SK-N-SH (cell line): ENCODE results near the gene TBXAS1. TPM values are rescaled to one million over a fixed set of nuclear protein-coding genes. Genes with fewer than 3 reads are reported as not detected.

Source experiments
- CTCF ChIA-PET: fragments of 300-600, 350-600 bp; formaldehyde crosslinking; extraction: SDS; loops from one replicate; lab custom pipeline; 2021; lab: Yijun Ruan, JAX
- POLR2A ChIA-PET: fragments of 350-600 bp; sonication (Branson Sonifier 250); formaldehyde crosslinking; extraction: SDS; loops from one replicate; lab custom pipeline; 2020; ENCODE audit warnings: antibody characterized with exemption, inconsistent platforms; lab: Yijun Ruan, JAX
- DNase-seq: peaks from one replicate; pipeline ENCODE4 v3.0.0; 2012
- H2AFZ ChIP-seq: fragments of 200-600 bp; sonication (generic); 2 replicates; pipeline ENCODE4 v1.8.1; 2016; ENCODE audit warnings: antibody characterized with exemption, mild to moderate bottlenecking, low read depth
- H3F3A ChIP-seq: fragments of 200-600 bp; sonication (generic); replicated peaks from 2 replicates; pipeline ENCODE3; 2016; ENCODE audit warnings: antibody characterized with exemption, mild to moderate bottlenecking; ENCODE audit not compliant: insufficient read depth
- H3K27ac ChIP-seq, 2 experiments: fragments of 200-500 bp in 1 of 2; fragments of 200-600 bp in 1 of 2; sonication (Bioruptor generic) in 1 of 2; sonication (generic), shearing (Covaris generic) in 1 of 2; 2 replicates each; pipeline versions ENCODE4 v1.5.1 to v1.6.1; 2014 to 2016; ENCODE audit warnings: low read depth in 2 of 2, inconsistent platforms in 1 of 2, low read length in 1 of 2, mild to moderate bottlenecking in 1 of 2, mixed read lengths in 1 of 2
- H3K27me3 ChIP-seq: fragments of 200-600 bp; sonication (generic), shearing (Covaris generic); 2 replicates; pipeline ENCODE4 v1.6.1; 2016; ENCODE audit warnings: mixed run types; ENCODE audit not compliant: insufficient read depth
- H3K36me3 ChIP-seq, 2 experiments: fragments of 200-500 bp in 1 of 2; fragments of 200-600 bp in 1 of 2; sonication (Bioruptor generic) in 1 of 2; sonication (generic) in 1 of 2; replicated peaks in 1 of 2; 2 replicates each; pipeline versions ENCODE3 to v1.5.1; 2014 to 2016; ENCODE audit warnings: low read length in 1 of 2, mild to moderate bottlenecking in 1 of 2; ENCODE audit not compliant: insufficient read depth in 2 of 2, control insufficient read depth in 1 of 2
- H3K4me1 ChIP-seq, 2 experiments: fragments of 200-500 bp in 1 of 2; fragments of 200-600 bp in 1 of 2; sonication (Bioruptor generic) in 1 of 2; sonication (generic), shearing (Covaris generic) in 1 of 2; 2 replicates each; pipeline versions ENCODE4 v1.5.1 to v1.6.1; 2014 to 2016; ENCODE audit warnings: low read depth in 1 of 2, low read length in 1 of 2, mixed run types in 1 of 2; ENCODE audit not compliant: insufficient read depth in 2 of 2, control insufficient read depth in 1 of 2
- H3K4me2 ChIP-seq: fragments of 200-600 bp; sonication (generic), shearing (Covaris generic); 2 replicates; pipeline ENCODE4 v1.6.1; 2017; ENCODE audit warnings: mixed run types
- H3K4me3 ChIP-seq, 2 experiments: fragments of 200-500 bp in 1 of 2; fragments of 200-600 bp in 1 of 2; sonication (Bioruptor generic) in 1 of 2; sonication (generic), shearing (Covaris generic) in 1 of 2; 2 replicates each; pipeline versions ENCODE4 v1.5.1 to v1.8.1; 2014 to 2016; ENCODE audit warnings: low read depth in 2 of 2, inconsistent platforms in 1 of 2, low read length in 1 of 2, mild to moderate bottlenecking in 1 of 2, mixed read lengths in 1 of 2, moderate library complexity in 1 of 2
- H3K79me2 ChIP-seq: fragments of 200-600 bp; sonication (generic); 2 replicates; pipeline ENCODE4 v1.8.1; 2017; ENCODE audit warnings: mild to moderate bottlenecking; ENCODE audit not compliant: insufficient read depth
- H3K9ac ChIP-seq: fragments of 200-600 bp; sonication (generic); 2 replicates; pipeline ENCODE4 v1.6.1; 2017; ENCODE audit warnings: mixed run types
- H3K9me2 ChIP-seq: fragments of 200-600 bp; sonication (generic); 2 replicates; pipeline ENCODE4 v1.6.1; 2017; ENCODE audit warnings: mixed run types
- H3K9me3 ChIP-seq: fragments of 200-600 bp; sonication (generic); 2 replicates; pipeline ENCODE4 v1.6.1; 2017; ENCODE audit warnings: mixed run types, mild to moderate bottlenecking, moderate library complexity
- H4K20me1 ChIP-seq: fragments of 200-600 bp; sonication (generic); 2 replicates; pipeline ENCODE4 v1.6.1; 2017; ENCODE audit warnings: mild to moderate bottlenecking, mixed run types; ENCODE audit not compliant: insufficient read depth
- CHD2 ChIP-seq: fragments of 150-350 bp; IDR thresholded peaks from 2 replicates; pipeline ENCODE4 v1.6.1; 2018; ENCODE audit warnings: low read length; ENCODE audit not compliant: partially characterized antibody
- CTCF ChIP-seq: fragments of 200-600 bp; sonication (generic); IDR thresholded peaks from 2 replicates; pipeline ENCODE4 v1.6.1; 2017; ENCODE audit warnings: antibody characterized with exemption, mild to moderate bottlenecking, moderate library complexity
- EP300 ChIP-seq, 2 experiments: IDR thresholded peaks; 2 replicates each; pipeline versions ENCODE4 v1.4.0 to v1.6.1; 2012; ENCODE audit warnings: borderline replicate concordance in 1 of 2, low read depth in 1 of 2, low read length in 1 of 2
- FOSL2 ChIP-seq: IDR thresholded peaks from 2 replicates; pipeline ENCODE4 v1.4.0; 2012; ENCODE audit warnings: low read depth, mild to moderate bottlenecking, moderate library complexity, borderline replicate concordance
- FOXJ3 ChIP-seq: sonication (generic); formaldehyde crosslinking; IDR thresholded peaks from 2 replicates; pipeline ENCODE4 v1.5.1; 2020; ENCODE audit warnings: mild to moderate bottlenecking, missing genetic modification reagents
- GATA2 ChIP-seq: sonication (generic); formaldehyde crosslinking; IDR thresholded peaks from 2 replicates; pipeline ENCODE4 v1.5.0; 2020; ENCODE audit warnings: mild to moderate bottlenecking, missing genetic modification reagents
- NFIC ChIP-seq: IDR thresholded peaks from 2 replicates; pipeline ENCODE4 v1.4.0; 2012; ENCODE audit warnings: borderline replicate concordance
- SIN3A ChIP-seq: IDR thresholded peaks from 2 replicates; pipeline ENCODE4 v1.6.1; 2012; ENCODE audit warnings: low read depth, mild to moderate bottlenecking, low read length, moderate library complexity, borderline replicate concordance
- TCF12 ChIP-seq: IDR thresholded peaks from 2 replicates; pipeline ENCODE4 v1.4.0; 2012
- YY1 ChIP-seq: IDR thresholded peaks from 2 replicates; pipeline ENCODE4 v1.4.0; 2012; ENCODE audit warnings: low read depth, mild to moderate bottlenecking
- ZBTB33 ChIP-seq: IDR thresholded peaks from 2 replicates; pipeline ENCODE4 v1.4.0; 2012; ENCODE audit warnings: low read depth, borderline replicate concordance
- WGBS: methylation state at CpG from one replicate; pipeline ENCODE4 v1.1.6; 2017; ENCODE audit warnings: low lambda C conversion rate; 5-methylcytosine and 5-hydroxymethylcytosine counted together
- polyA plus RNA-seq, 3 experiments: library from polyadenylated mRNA; depleted of rRNA; stranded (reverse); fragments of >200 nt; gene quantifications; 2 replicates each; pipeline ENCODE4 v1.2.3, GENCODE V29; 2012
- TF ChIP-seq, protein P1 (sequence below): IDR thresholded peaks from 2 replicates; pipeline ENCODE4; 2012
- TF ChIP-seq, protein P2 (sequence below): IDR thresholded peaks from 2 replicates; pipeline ENCODE4 v1.4.0; 2012; ENCODE audit warnings: low read depth, borderline replicate concordance
- TF ChIP-seq, protein P3 (sequence below): IDR thresholded peaks from 2 replicates; pipeline ENCODE4 v1.4.0; 2012; ENCODE audit warnings: low read depth

TBXAS1 gene
- polyA plus RNA-seq, 1 of the 3 experiments (the other 2 are of a cell fraction) = 4.4 TPM

- Histone ChIP-seq H4K20me1 (no peaks in the 10 kb centered on the region), H3F3A (no peaks in the 10 kb centered on the region), H3K9me2 (no peaks in the 10 kb centered on the region)
- TF ChIP-seq YY1 = no peak
- no peak for TF ChIP-seq CHD2
- TF ChIP-seq SIN3A = no peak
- TF ChIP-seq, protein P1, sequence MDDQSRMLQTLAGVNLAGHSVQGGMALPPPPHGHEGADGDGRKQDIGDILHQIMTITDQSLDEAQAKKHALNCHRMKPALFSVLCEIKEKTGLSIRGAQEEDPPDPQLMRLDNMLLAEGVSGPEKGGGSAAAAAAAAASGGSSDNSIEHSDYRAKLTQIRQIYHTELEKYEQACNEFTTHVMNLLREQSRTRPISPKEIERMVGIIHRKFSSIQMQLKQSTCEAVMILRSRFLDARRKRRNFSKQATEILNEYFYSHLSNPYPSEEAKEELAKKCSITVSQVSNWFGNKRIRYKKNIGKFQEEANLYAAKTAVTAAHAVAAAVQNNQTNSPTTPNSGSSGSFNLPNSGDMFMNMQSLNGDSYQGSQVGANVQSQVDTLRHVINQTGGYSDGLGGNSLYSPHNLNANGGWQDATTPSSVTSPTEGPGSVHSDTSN = no peak
- no peak for TF ChIP-seq TCF12
- TF ChIP-seq GATA2 (CRISPR knock-in tag) = no peak
- no peak for TF ChIP-seq EP300 (IDR thresholded peaks at IDR 0.05; ENCODE audit: borderline replicate concordance in 1 of 2, low read depth in 1 of 2, low read length in 1 of 2)
- TF ChIP-seq NFIC = no peak
- TF ChIP-seq FOXJ3 (CRISPR knock-in tag) = no peak
- TF ChIP-seq, protein P2, sequence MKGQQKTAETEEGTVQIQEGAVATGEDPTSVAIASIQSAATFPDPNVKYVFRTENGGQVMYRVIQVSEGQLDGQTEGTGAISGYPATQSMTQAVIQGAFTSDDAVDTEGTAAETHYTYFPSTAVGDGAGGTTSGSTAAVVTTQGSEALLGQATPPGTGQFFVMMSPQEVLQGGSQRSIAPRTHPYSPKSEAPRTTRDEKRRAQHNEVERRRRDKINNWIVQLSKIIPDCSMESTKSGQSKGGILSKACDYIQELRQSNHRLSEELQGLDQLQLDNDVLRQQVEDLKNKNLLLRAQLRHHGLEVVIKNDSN = no peak
- TF ChIP-seq, protein P3, sequence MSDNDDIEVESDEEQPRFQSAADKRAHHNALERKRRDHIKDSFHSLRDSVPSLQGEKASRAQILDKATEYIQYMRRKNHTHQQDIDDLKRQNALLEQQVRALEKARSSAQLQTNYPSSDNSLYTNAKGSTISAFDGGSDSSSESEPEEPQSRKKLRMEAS = no peak
- TF ChIP-seq ZBTB33 = no peak
- TF ChIP-seq FOSL2 = no peak
- TF ChIP-seq, all 33 proteins: peak for 0
- H3K79me2 ChIP-seq = no peaks in the 10 kb centered on the region
- no peak overlapping the region for H3K4me3 ChIP-seq
- no peak for DNase-seq
- 90% methylated on average over 9 of the region's 9 CpGs for WGBS
- peaks cover under 1 to 20% of the 10 kb centered on the region in 2 experiments; a peak in 2 of 4 replicates for H3K4me1 ChIP-seq
- no peak overlapping the region for H3K27ac ChIP-seq
- no peak overlapping the region for H3K9ac ChIP-seq
- ChIA-PET POLR2A (no interaction called here), CTCF (interaction anchor here (1.4 to 1.5 kb wide), 3 partner anchors 21 to 382 kb away, joined by 4 read pairs; no protein-coding TSS in a partner anchor)
- no peaks in the 10 kb centered on the region for H3K27me3 ChIP-seq
- no peak overlapping the region for H2AFZ ChIP-seq
- H3K9me3 ChIP-seq = no peaks in the 10 kb centered on the region
- peaks cover 2 to 3% of the 10 kb centered on the region in 2 experiments for H3K36me3 ChIP-seq
- no peak overlapping the region for H3K4me2 ChIP-seq
Measured at GRCh38 chr7:140026935-140027334, 197.9 kb downstream of the TBXAS1 start.

DNA sequence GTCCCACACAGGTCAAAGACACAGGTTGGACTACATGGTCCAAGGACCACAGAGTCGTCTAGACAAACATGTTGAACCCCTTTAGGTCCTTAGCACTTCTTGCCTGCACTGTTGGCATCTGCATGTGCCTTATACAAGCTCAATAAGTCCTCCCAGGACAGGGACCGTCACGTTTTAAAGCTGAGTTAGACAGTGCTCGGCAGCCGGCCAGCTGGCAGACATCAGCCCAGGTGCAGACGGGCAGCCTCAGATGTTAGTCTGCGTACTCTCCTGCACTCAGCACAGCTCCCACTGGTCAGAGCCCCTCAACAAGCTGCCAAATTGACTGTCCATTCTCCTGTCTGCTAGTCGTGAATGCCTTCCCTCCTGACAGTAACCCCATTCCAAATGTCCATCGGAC is 198.8 kb downstream of the TBXAS1 start:
- Histone ChIP-seq H3K9me3 (no peaks in the 10 kb centered on the region), H3K4me3 (no peak overlapping the region), H3K4me1 (peaks cover 8 to 16% of the 10 kb centered on the region in 2 experiments; a peak in 3 of 4 replicates), H3K36me3 (peaks cover 2 to 3% of the 10 kb centered on the region in 2 experiments), H2AFZ (no peak overlapping the region), H3F3A (peaks cover 8% of the 10 kb centered on the region), H3K27ac (no peak overlapping the region), H4K20me1 (no peaks in the 10 kb centered on the region), H3K4me2 (no peak overlapping the region), H3K27me3 (no peaks in the 10 kb centered on the region), H3K9me2 (no peaks in the 10 kb centered on the region), H3K79me2 (no peaks in the 10 kb centered on the region), H3K9ac (no peak overlapping the region)
- TF ChIP-seq FOSL2 (no peak), CHD2 (no peak), FOXJ3 (CRISPR knock-in tag) (no peak), GATA2 (CRISPR knock-in tag) (no peak), TCF12 (no peak), CTCF (no peak)
- TF ChIP-seq, protein P2 = no peak
- CTCF ChIA-PET = interaction anchor here (1.2 to 1.4 kb wide), 2 partner anchors 11 to 25 kb away, joined by 3 to 4 read pairs; no protein-coding TSS in a partner anchor
- no peak for DNase-seq
- POLR2A ChIA-PET = no interaction called here
- 87% methylated on average over 9 of the region's 9 CpGs for WGBS
